Body of pancreas (tissue), 4 donors: ENCODE data around the gene PXYLP1. TPM values are rescaled to one million over a fixed set of nuclear protein-coding genes. Genes with fewer than 3 reads are reported as not detected.

Experiments
- ATAC-seq: fragments of 150-250 bp; one replicate; pipeline ENCODE4 v1.9.1; 2016
- DNase-seq, 4 donors: peaks; one replicate each; pipeline ENCODE4 v3.0.0-alpha.2; 2019
- H3K27ac ChIP-seq, 4 donors: fragments of 200-600 bp; sonication (generic); 1 replicate in 3 of 4; 2 replicates in 1 of 4; pipeline versions ENCODE4 v1.5.1 to v1.6.1; 2016 to 2019; ENCODE audit warnings: mild to moderate bottlenecking in 1 of 4, mixed read lengths in 1 of 4, moderate library complexity in 1 of 4
- H3K27me3 ChIP-seq, 2 donors: fragments of 200-600 bp; sonication (generic); one replicate each; pipeline ENCODE4 v1.6.0; 2016; ENCODE audit warnings: mild to moderate bottlenecking in 1 of 2
- H3K36me3 ChIP-seq, 2 donors: fragments of 200-600 bp; sonication (generic); replicated peaks in 1 of 2; 2 replicates each; pipeline ENCODE4 v1.5.1; 2016; ENCODE audit warnings: low read depth in 2 of 2; ENCODE audit not compliant: insufficient read depth in 1 of 2
- H3K4me1 ChIP-seq: fragments of 200-600 bp; sonication (generic); one replicate; pipeline ENCODE4 v1.6.0; 2016
- H3K4me3 ChIP-seq, 2 donors: fragments of 200-600 bp; sonication (generic); 1 replicate in 1 of 2; 2 replicates in 1 of 2; pipeline ENCODE4 v1.5.1; 2016 to 2019
- H3K9me3 ChIP-seq, 3 donors: fragments of 200-600 bp; sonication (generic); 1 replicate in 2 of 3; 2 replicates in 1 of 3; pipeline ENCODE4 v1.5.1; 2016
- POLR2A ChIP-seq, 3 donors: fragments of 450-650 bp; IDR thresholded peaks; one replicate each; pipeline ENCODE4 v1.6.1; 2016; ENCODE audit warnings: antibody characterized with exemption in 3 of 3, mild to moderate bottlenecking in 2 of 3
- WGBS, 2 donors: methylation state at CpG; one replicate each; pipeline ENCODE4 v1.1.5; 2017; 5-methylcytosine and 5-hydroxymethylcytosine counted together
- intact Hi-C: fragments of 100-400 bp; cut with DNase I; formaldehyde crosslinking; loops from one replicate; pipeline ENCODE4 v1.15.1; 2023
- total RNA-seq, 2 donors: library from RNA; depleted of rRNA; stranded (reverse); fragments of >200 nt; gene quantifications; one replicate each; pipeline ENCODE4 v1.1.0, GENCODE V29; 2016
- TF ChIP-seq, protein P1 (sequence below), 7 experiments: fragments of 450-650 bp in 4 of 7; fragments of 200-600 bp in 3 of 7; sonication (generic) in 3 of 7; IDR thresholded peaks; one replicate each; pipeline ENCODE4 v1.5.1; 2016 to 2019; ENCODE audit warnings: antibody characterized with exemption in 7 of 7

The PXYLP1 gene
- total RNA-seq, 2 donors from 2014 or later, result 9.9 to 10.5 TPM

DNA sequence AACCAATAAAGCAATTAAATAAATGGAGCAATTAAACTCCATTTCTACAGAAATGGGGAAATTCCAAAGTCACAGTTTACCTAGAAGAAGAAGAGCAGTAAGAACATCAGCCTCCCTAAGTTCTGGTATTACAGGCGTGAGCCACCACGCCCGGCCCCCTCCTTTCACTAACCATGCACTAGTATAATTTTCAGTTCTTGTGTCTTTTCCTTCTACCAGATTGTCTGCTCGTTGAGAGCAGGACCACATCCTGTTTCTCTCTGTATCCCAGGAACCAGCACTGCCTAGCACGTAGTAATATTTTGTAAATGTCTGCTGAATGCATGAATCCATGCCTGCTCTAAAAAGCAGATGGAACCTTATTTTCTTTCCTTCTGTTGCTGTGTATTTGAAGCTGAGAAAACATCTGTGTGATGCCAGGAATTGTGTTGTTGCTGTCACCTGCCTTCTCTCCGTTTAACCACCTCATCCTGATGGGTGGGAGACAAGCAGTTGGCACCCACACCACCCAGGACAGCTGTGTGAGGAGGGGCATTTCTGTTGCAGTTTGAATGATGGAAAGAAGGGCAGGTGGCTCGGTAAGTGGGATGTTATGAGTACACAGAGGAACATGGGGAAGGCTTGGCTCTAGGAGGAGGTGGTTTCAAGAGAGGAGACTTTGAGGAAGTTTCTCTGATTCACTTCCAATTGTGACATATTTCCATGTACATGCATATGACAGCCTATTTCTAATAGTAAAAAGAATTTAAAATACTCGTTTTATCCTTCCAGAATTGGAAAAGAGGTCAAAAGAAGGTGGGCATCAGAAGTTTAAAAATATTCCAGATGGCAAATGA, 30.1 kb downstream of the PXYLP1 start:
- ATAC-seq (no peak), DNase-seq (no peak)
- Histone ChIP-seq H3K36me3 (peaks cover 0 to 2% of the 10 kb centered on the region in 2 donors), H3K9me3 (no peaks in the 10 kb centered on the region), H3K4me3 (no peak overlapping the region), H3K27me3 (no peaks in the 10 kb centered on the region), H3K4me1 (no peaks in the 10 kb centered on the region), H3K27ac (no peak overlapping the region)
- WGBS, 2 donors, result 80 to 89% methylated on average over 8 of the region's 8 CpGs
- no peak for TF ChIP-seq POLR2A (IDR thresholded peaks at IDR 0.05)
- TF ChIP-seq, protein P1, sequence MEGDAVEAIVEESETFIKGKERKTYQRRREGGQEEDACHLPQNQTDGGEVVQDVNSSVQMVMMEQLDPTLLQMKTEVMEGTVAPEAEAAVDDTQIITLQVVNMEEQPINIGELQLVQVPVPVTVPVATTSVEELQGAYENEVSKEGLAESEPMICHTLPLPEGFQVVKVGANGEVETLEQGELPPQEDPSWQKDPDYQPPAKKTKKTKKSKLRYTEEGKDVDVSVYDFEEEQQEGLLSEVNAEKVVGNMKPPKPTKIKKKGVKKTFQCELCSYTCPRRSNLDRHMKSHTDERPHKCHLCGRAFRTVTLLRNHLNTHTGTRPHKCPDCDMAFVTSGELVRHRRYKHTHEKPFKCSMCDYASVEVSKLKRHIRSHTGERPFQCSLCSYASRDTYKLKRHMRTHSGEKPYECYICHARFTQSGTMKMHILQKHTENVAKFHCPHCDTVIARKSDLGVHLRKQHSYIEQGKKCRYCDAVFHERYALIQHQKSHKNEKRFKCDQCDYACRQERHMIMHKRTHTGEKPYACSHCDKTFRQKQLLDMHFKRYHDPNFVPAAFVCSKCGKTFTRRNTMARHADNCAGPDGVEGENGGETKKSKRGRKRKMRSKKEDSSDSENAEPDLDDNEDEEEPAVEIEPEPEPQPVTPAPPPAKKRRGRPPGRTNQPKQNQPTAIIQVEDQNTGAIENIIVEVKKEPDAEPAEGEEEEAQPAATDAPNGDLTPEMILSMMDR (IDR thresholded peaks at IDR 0.05), result no peak
- intact Hi-C loops, result no loop called here

DNA sequence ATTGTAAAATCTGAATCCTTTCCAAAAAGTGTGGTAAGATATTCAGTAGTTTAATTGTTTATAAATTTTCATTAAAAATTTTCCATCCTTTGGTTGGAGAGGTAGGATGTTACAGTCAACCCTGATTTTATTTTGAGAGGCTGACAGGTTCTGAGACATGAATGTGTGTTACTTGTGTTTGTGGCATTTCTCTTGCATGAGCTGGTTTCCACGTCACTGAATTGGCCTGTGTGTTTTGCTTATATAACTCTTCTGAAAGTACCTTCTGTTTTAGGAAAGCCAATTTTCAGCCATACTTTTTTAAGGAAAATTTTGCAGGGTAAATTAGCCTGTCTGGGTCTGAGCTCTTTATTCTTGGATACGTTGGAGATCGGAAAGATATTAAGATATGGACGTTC, 30.7 kb downstream of the PXYLP1 start:
- H3K27ac ChIP-seq, result no peak overlapping the region
- H3K4me1 ChIP-seq, result no peaks in the 10 kb centered on the region
- intact Hi-C loops, result no loop called here
- TF ChIP-seq POLR2A (IDR thresholded peaks at IDR 0.05), result no peak
- TF ChIP-seq, protein P1 (IDR thresholded peaks at IDR 0.05), result no peak
- ATAC-seq (no peak), DNase-seq (no peak)
- no peaks in the 10 kb centered on the region for H3K9me3 ChIP-seq
- no peak overlapping the region for H3K4me3 ChIP-seq
- H3K36me3 ChIP-seq, result peaks cover 0 to 2% of the 10 kb centered on the region in 2 donors
- WGBS, 2 donors, result 83 to 87% methylated on average over 4 of the region's 4 CpGs
- H3K27me3 ChIP-seq, result no peaks in the 10 kb centered on the region

DNA sequence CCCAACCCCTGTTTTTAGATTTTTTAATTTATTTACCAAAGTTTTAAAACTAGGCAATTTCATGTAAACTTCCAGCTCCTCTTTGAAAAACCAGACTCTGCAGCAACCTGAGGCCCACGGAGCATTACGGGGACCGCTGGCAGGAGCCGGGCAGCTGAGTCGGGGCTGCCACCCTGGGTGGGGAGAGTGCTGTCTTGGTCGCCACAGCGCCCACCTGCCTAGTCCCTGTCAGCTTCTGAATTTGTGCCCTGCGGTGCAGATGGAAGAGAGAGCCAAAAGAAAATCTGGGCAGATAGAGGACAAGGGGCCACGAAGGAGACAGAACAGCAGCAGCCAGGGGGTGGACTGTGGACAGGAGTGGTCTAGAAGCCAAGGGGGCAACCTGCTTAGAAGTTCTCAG, 34.6 kb downstream of the PXYLP1 start:
- DNase-seq (no peak), ATAC-seq (no peak)
- WGBS, 2 donors, result 94 to 95% methylated on average over 9 of the region's 9 CpGs
- intact Hi-C loops, result no loop called here
- no peak overlapping the region for H3K27ac ChIP-seq
- peaks cover 3% of the 10 kb centered on the region for H3K4me1 ChIP-seq
- TF ChIP-seq, protein P1 (IDR thresholded peaks at IDR 0.05), result no peak
- no peak for TF ChIP-seq POLR2A (IDR thresholded peaks at IDR 0.05)
- no peaks in the 10 kb centered on the region for H3K27me3 ChIP-seq
- no peak overlapping the region for H3K4me3 ChIP-seq
- H3K9me3 ChIP-seq, result no peaks in the 10 kb centered on the region
- peaks cover 0 to 2% of the 10 kb centered on the region in 2 donors for H3K36me3 ChIP-seq

DNA sequence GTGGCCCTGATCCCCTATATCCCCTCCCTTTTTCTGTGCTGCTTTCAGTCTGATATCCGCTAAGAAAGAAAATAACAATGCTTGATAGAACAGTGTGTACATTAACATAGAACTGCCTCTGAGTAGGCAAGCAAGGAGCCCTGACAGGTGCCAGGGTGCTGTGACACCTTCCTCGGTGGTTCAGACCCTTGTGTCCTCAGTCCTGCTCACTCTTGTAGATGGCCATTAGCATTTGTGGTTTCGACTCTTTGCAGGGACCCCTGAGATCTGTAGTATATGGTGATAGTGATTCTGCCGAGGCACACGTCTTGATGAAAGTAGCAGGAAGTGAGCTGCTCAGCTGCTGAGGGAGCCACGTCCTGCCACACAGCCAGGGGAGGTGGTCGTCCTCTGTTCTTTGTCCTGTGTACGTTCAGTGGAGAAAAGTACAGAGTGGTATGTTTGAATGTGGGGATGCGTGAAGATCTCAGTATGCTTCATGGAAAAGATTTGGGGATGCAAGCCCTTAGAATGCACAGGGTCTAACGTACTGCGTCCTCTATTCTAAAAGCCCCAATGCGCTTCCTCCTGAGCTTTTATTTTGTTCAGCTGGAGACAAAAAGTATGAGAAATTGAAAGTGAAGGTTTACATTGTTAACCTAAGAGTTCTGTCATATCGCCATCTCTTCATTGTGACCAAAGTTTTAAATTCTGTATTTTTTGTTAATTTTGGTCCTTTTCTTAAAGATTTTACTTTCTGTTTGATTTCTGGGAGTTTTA, 35.4 kb downstream of the PXYLP1 start:
- H3K27me3 ChIP-seq, result no peaks in the 10 kb centered on the region
- peaks cover 11% of the 10 kb centered on the region for H3K4me1 ChIP-seq
- WGBS, 2 donors, result 61 to 86% methylated on average over 12 to 13 of the region's 13 CpGs
- H3K27ac ChIP-seq, result no peak overlapping the region
- DNase-seq, result no peak
- H3K36me3 ChIP-seq, result no peaks in the 10 kb centered on the region
- TF ChIP-seq, protein P1 (IDR thresholded peaks at IDR 0.05), result no peak
- TF ChIP-seq POLR2A (IDR thresholded peaks at IDR 0.05), result no peak
- intact Hi-C loops, result no loop called here
- ATAC-seq, result no peak
- no peaks in the 10 kb centered on the region for H3K9me3 ChIP-seq
- H3K4me3 ChIP-seq, result no peak overlapping the region
